ENCODE data around the gene ALDOB.

DNA sequence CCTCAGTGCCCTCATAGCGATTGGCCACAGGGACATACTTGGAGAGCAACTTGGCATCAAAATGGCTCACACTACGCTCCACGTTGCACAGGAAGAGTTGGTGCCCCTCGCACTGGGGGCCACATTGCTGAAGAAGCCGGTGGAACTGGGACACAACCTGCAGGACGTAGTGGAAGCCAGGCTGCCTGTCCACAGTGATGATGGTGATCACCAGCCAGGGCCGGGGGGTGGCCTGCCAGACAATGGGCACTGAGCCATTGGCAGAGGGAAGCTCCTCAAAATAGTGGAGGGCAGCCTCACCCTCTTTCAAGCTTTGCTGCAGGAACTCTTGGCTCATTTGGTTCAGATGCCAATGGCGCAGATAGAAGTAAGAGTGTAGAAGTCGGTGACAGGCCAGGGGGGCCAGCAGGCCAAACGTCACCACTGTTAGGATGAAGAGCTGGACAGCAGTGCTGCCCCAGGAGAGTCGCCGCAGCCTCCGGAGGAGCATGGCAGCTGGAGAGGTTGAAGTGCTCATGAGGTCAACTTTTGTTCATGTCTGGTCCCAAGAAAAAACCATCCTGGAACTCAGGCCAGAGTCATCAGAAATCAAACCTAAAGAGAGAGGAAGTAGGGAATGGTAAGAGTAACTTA, 41.1 kb upstream of the ALDOB start:
- no peak for TF ChIP-seq POLR2AphosphoS5 (IDR thresholded peaks at IDR 0.05)
- TF ChIP-seq POLR2A (IDR thresholded peaks at IDR 0.05), result no peak
- TF ChIP-seq, protein P1, sequence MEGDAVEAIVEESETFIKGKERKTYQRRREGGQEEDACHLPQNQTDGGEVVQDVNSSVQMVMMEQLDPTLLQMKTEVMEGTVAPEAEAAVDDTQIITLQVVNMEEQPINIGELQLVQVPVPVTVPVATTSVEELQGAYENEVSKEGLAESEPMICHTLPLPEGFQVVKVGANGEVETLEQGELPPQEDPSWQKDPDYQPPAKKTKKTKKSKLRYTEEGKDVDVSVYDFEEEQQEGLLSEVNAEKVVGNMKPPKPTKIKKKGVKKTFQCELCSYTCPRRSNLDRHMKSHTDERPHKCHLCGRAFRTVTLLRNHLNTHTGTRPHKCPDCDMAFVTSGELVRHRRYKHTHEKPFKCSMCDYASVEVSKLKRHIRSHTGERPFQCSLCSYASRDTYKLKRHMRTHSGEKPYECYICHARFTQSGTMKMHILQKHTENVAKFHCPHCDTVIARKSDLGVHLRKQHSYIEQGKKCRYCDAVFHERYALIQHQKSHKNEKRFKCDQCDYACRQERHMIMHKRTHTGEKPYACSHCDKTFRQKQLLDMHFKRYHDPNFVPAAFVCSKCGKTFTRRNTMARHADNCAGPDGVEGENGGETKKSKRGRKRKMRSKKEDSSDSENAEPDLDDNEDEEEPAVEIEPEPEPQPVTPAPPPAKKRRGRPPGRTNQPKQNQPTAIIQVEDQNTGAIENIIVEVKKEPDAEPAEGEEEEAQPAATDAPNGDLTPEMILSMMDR (IDR thresholded peaks at IDR 0.05), result no peak
